HK-2 (cell line): ENCODE data around the gene PLSCR1.
A peak's percentile ranks its signal among the peaks of the same experiment; 100 is the strongest.
"Not testable (repeated sequence)": the region's sequence is repeated elsewhere in the genome, so short reads cannot be mapped to it uniquely, and the experiment has no call there.

Experiments used
- DNase-seq: peaks from one replicate; pipeline ENCODE4 v3.0.0-alpha.2; 2018; ENCODE audit not compliant: unreplicated experiment

PLSCR1 gene

DNA sequence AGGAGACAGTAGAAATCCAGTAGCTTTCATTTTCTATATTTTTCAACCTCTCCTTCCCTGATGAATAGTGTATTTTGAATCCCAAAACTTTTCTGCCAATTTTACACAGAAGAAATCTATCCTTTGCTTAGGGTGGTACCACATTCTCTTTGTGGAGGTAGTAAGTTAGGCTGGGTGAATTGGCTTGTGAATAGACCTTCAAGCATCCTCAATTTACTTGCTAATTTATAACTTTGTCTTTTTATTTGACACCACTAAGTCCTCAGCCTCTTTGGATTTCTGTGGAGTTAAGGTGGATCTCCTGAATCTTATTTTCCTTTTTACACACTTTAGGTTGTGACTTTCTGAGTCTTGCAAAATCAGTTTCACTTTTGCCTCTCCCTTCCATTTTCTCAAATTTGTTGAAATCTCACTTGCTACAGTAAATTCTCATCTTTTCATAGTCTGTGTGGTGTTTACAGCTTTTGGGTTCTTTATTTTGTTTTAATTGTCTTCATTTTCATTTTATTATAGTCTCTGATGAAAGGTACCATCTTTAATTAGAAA lies 5.7 kb upstream of the PLSCR1 start:
- DNase-seq = no peak

GRCh38 chr3:146547235-146547835 lies 2.9 kb upstream of the PLSCR1 start:
- no peak for DNase-seq

GRCh38 chr3:146546366-146546965 lies 2.1 kb upstream of the PLSCR1 start:
- DNase-seq = no peak

DNA sequence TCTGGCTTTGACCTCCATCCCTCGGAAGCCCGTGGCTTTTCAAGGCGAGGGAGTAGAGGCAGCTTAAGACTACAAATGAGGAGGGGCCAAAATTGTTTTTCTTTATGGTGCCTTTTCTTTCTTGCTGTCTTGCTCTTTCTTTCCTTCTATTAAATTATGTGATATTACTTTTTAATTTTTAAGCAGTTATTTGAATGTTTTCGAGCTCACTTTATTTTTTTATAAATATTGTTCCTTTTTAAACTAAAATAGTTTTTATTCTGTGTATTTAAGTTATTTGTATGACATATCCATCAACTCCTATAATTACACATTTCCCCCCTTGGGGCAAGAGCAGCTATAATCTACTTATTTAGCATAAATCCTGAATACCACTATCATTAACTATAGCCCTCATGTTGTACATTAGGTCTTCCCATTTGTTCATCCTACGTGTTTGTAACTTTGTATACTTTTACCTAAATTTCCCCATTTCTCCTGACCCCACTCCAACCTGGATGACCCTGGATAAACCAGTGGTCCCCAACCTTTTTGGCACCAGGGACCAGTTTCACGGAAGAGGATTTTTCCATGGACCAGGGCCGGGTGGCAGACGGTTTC lies 622 bp upstream of the PLSCR1 start:
- DNase-seq = no peak

- peak; percentile 7 for DNase-seq
Observed at GRCh38 chr3:146543461-146544001, 876 bp downstream of the PLSCR1 start.

DNA sequence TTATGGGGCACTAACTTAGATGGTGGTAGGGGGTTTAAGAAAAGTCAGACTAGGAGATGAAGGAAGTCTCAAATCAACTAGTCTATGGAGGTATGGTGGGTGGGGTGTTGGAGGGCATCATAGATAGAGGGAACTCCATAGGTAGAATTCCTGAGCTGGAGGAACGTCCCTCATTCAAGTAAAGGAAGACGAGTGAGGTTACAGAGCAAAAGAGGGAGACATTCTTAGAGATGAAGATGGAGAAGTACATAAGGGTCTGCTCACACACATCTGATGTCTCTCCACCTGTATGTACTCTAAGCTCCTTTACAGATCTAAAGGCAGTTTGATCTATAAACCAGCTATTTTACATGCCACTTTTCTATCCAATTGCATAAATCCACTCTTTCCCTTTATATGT lies 1.4 kb downstream of the PLSCR1 start:
- DNase-seq = no peak

DNA sequence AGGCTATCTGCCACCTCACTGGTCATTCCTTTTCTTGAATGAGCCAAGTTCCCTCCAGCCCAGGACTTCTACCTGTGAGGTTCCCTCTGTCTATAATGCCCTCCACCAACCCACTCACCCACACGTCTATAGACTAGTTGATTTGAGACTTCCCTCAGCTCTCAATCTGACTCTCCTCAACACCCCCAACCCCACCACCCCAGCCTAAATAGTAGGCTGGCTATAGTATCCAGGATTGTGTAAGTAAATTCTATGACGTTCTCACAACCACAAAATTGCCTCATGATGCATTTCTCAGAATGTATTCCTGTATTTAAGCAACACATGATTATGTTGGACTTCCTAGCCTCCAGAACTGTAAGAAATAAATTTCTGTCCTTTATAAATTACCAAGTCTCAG lies 2.2 kb downstream of the PLSCR1 start:
- DNase-seq = no peak

- no peak for DNase-seq
Observed at GRCh38 chr3:146540978-146541377, 3.4 kb downstream of the PLSCR1 start.

GRCh38 chr3:146540236-146540635 lies 4.2 kb downstream of the PLSCR1 start:
- DNase-seq = no peak

GRCh38 chr3:146539315-146539714 lies 5.1 kb downstream of the PLSCR1 start:
- DNase-seq = no peak

DNA sequence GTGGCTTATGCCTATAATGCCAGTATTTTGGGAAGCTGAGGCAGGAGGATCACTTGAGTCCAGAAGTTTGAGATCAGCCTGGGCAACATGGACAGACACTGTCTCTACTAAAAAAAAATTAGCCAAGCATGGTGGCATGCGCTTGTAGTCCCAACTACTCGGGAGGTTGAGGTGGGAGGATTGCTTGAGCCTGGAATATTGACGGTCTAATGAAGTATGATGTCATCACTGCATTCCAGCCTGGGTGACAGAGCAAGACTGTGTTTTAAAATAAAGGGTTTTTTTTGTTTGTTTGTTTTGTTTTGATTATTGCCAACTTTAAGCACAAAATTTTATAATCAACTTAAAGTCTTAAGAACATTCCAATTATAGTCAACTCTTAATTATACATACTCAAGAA lies 6.8 kb downstream of the PLSCR1 start:
- no peak for DNase-seq

GRCh38 chr3:146536681-146537080 lies 7.7 kb downstream of the PLSCR1 start:
- DNase-seq = no peak

DNA sequence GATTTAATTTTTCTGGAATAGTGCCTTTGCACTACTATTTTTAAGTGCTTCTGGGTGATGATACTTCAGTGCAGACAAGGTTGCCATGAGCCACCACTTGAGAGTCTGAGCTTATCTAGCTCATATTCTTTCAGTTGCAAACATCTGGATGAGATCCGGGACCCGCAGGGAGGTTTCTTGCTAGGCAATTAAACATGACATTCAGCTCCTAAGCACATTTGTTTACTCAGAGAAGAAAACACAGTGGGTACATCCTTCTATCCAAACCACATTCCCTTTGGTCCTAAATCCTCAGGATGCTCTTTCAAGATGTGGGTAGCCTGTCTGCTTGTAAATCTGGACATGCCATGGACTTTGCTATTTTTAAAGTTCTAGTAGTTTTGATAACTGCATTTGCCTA lies 12.0 kb downstream of the PLSCR1 start:
- DNase-seq = no peak

GRCh38 chr3:146530609-146531008 lies 13.8 kb downstream of the PLSCR1 start:
- DNase-seq = no peak

GRCh38 chr3:146529021-146529420 lies 15.4 kb downstream of the PLSCR1 start:
- no peak for DNase-seq

DNA sequence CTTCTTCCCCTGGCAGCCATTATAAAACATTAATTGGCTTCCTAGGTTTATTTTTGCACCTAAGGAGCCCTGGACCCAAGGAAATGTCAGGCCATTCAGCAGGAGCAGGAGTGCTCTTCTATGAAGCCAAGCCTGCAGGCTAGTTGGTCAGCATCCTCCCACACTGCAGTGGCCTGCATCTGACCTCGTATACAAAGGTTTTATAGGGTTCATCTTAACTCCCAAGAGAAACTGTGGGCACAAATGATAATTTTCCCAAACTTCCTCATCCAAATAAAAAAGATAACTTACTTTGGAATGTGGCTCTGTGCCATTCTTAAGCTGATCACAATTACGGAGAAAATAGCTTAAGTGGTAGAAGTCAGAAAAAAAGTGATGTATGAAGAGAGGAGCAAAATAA lies 19.4 kb downstream of the PLSCR1 start:
- no peak for DNase-seq

DNA sequence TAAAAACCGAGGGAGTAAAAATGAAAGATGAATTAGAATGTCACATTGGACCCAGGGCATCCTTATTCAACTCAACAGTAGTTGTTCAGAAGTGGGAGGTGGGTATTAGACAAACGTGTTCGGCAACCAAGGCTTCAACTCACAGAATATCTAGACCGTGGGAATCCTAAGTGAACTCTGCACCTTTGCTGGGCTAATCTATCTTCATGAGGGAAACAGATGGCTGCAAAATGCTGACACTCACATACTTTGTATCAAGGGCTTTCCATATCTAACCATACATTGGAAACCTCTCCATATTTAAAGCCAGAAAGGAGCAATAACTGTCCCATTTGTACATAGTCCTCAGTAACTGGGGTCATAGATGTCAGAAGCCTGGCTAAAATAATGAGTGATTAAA lies 20.9 kb downstream of the PLSCR1 start:
- DNase-seq = no peak

GRCh38 chr3:146522174-146523158 lies 21.9 kb downstream of the PLSCR1 start:
- DNase-seq = not testable (repeated sequence)

GRCh38 chr3:146521394-146521793 lies 23.0 kb downstream of the PLSCR1 start:
- DNase-seq = no peak

DNA sequence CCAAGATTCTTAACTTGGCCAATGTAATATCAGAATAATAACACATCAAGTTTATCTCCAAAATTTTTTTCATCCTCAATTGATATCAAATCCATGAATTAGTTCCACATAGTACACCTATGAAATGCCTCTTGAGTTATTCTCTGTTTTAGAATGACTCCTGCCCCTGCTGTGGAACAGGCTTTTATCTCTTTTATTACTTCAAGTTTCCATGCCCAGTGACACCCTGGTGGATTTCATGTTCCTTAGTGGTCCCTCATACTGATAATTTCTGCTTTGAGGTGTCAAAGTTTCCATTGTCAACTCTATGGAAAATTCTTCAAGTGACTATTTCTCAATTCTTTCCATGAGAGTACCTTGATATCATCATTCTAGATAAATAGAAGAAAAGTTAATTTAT lies 24.6 kb downstream of the PLSCR1 start:
- DNase-seq = no peak

DNA sequence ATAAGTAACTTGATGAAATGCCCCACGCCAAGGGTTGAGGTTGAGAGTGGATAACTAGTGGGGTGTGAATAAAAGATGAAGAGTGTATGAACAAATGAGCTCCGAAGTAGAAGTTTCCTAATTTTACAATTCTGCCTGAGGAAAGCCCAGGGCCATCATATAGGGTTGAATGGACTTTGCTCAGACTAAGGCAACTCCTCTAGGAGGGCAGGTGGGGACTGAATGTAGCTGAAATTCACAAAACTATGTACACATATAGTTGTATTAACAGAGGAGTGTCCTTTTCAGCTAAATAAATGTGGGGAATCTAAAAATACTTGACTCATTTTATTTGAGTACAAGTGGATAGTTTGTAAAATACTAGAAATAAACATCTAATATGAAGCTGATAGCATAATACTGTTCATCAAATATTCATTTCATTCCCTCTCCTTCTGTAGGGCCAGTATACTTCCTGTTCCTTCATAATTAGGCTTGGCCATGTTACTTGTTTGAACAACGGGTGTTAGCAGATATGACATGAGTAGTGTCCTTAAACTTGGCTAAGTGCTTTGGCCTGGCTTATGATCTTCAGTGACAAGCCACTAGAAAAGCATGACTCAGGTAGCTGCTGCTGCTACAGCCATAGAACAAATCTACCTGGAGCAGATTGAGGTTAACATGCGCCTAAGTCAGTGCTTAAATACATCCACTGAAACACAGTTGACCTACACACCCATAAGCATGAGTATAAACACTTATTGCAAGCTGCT lies 26.5 kb downstream of the PLSCR1 start:
- no peak for DNase-seq
